GM12878 (cell line): ENCODE results near the gene GNPTG.

ENCODE experiments used
- BCL3 ChIP-seq: IDR thresholded peaks from 2 replicates; pipeline ENCODE4 v1.6.1; 2011; ENCODE audit warnings: borderline replicate concordance, low read depth, mild to moderate bottlenecking, moderate library complexity, low read length; ENCODE audit not compliant: insufficient read depth, poor library complexity, severe bottlenecking
- BCLAF1 ChIP-seq: fragments of 450-650 bp; IDR thresholded peaks from 2 replicates; pipeline ENCODE4 v1.6.1; 2017; ENCODE audit warnings: antibody characterized with exemption, mild to moderate bottlenecking, moderate library complexity
- CHD1 ChIP-seq: IDR thresholded peaks from 2 replicates; pipeline ENCODE4 v1.6.1; 2012; ENCODE audit warnings: low read depth, low read length, improper control_type of control experiment
- CTCF ChIP-seq, 3 experiments: IDR thresholded peaks in 2 of 3; conservative IDR thresholded peaks in 1 of 3; 2 replicates each; pipeline ENCODE4 v1.5.1; 2011; ENCODE audit warnings: low read depth in 3 of 3, low read length in 3 of 3, mild to moderate bottlenecking in 3 of 3, control low read depth in 2 of 3, moderate library complexity in 2 of 3, inconsistent platforms in 1 of 3, mixed read lengths in 1 of 3; ENCODE audit not compliant: control insufficient read depth in 2 of 3, insufficient read depth in 1 of 3; ENCODE audit errors: extremely low read depth in 1 of 3
- EGR1 ChIP-seq, 2 experiments: IDR thresholded peaks; 1 replicate in 1 of 2; 2 replicates in 1 of 2; pipeline ENCODE4 v1.6.1; 2011 to 2012; ENCODE audit warnings: low read depth in 2 of 2, low read length in 2 of 2, borderline replicate concordance in 1 of 2, mild to moderate bottlenecking in 1 of 2, moderate library complexity in 1 of 2
- ELK1 ChIP-seq: IDR thresholded peaks from 2 replicates; pipeline ENCODE4 v1.6.1; 2012; ENCODE audit warnings: low read depth, low read length, improper control_type of control experiment
- EP300 ChIP-seq, 2 experiments: fragments of 150-350 bp in 1 of 2; IDR thresholded peaks; 2 replicates each; pipeline ENCODE4 v1.6.1; 2011 to 2012; ENCODE audit warnings: low read depth in 2 of 2, low read length in 2 of 2, borderline replicate concordance in 1 of 2, improper control_type of control experiment in 1 of 2, inconsistent platforms in 1 of 2; ENCODE audit not compliant: control insufficient read depth in 1 of 2
- ETV6 ChIP-seq, 2 experiments: fragments of 450-650 bp in 1 of 2; IDR thresholded peaks in 1 of 2; conservative IDR thresholded peaks in 1 of 2; 2 replicates each; pipeline ENCODE4 v1.6.1; 2014; ENCODE audit warnings: antibody characterized with exemption in 1 of 2, borderline replicate concordance in 1 of 2, low read depth in 1 of 2, mild to moderate bottlenecking in 1 of 2, moderate library complexity in 1 of 2
- NFIC ChIP-seq: IDR thresholded peaks from 2 replicates; pipeline ENCODE4 v1.6.1; 2012; ENCODE audit warnings: low read depth, mild to moderate bottlenecking, inconsistent platforms, low read length, moderate library complexity
- NFYB ChIP-seq: IDR thresholded peaks from 2 replicates; pipeline ENCODE4 v1.6.1; 2011; ENCODE audit warnings: low read depth, mild to moderate bottlenecking, low read length, improper control_type of control experiment, moderate library complexity; ENCODE audit not compliant: insufficient read depth
- REST ChIP-seq: IDR thresholded peaks from 2 replicates; pipeline ENCODE4 v1.6.1; 2012; ENCODE audit warnings: mild to moderate bottlenecking, low read depth, low read length
- SMARCA5 ChIP-seq: fragments of 450-650 bp; IDR thresholded peaks from 2 replicates; pipeline ENCODE4 v1.6.1; 2017; ENCODE audit warnings: mild to moderate bottlenecking
- SMC3 ChIP-seq: IDR thresholded peaks from 2 replicates; pipeline ENCODE4 v1.6.1; 2011; ENCODE audit warnings: low read length, improper control_type of control experiment, borderline replicate concordance
- TBL1XR1 ChIP-seq: IDR thresholded peaks from 2 replicates; pipeline ENCODE4 v1.6.1; 2012; ENCODE audit warnings: low read depth, low read length, improper control_type of control experiment

- TF ChIP-seq SMARCA5 (no peak), EGR1 (IDR thresholded peaks at IDR 0.05; ENCODE audit: borderline replicate concordance in 1 of 2, low read depth in 2 of 2, low read length in 2 of 2) (peak; percentile 51 to 77), ELK1 (peak; percentile 98), CHD1 (peak; percentile 50; the same call in 1 of the 2 replicates), ETV6 (conservative IDR thresholded peaks at IDR 0.05 in 1 of 2, IDR thresholded peaks at IDR 0.05 in 1 of 2; ENCODE audit: borderline replicate concordance in 1 of 2, low read depth in 1 of 2) (no peak), CTCF (IDR thresholded peaks at IDR 0.05 in 2 of 3, conservative IDR thresholded peaks at IDR 0.05 in 1 of 3; ENCODE audit: control insufficient read depth in 2 of 3, extremely low read depth in 1 of 3, insufficient read depth in 1 of 3, low read depth in 3 of 3, low read length in 3 of 3) (no peak), SMC3 (no peak), TBL1XR1 (peak; percentile 92; the same call in 1 of the 2 replicates), BCLAF1 (no peak), EP300 (IDR thresholded peaks at IDR 0.05; ENCODE audit: borderline replicate concordance in 1 of 2, control insufficient read depth in 1 of 2, low read depth in 2 of 2, low read length in 2 of 2) (peak in 1 of 2 experiments; percentile 59; a peak in 1 of 4 replicates), NFIC (no peak; the same call in 1 of the 2 replicates), BCL3 (peak; percentile 79), NFYB (peak; percentile 57; the same call in 1 of the 2 replicates), REST (peak; percentile 48; the same call in 1 of the 2 replicates)
Observed at GRCh38 chr16:1351582-1352362, at the start of gene GNPTG, which contains the start of gene TSR3.
